LNCAP (cell line): ENCODE results near the gene DECR2.

ENCODE experiments used
- CTCF ChIP-seq: fragments of 450-650 bp; IDR thresholded peaks from 2 replicates; pipeline ENCODE4 v1.5.1; 2017; ENCODE audit warnings: mild to moderate bottlenecking

DECR2 gene

GRCh38 chr16:426115-426905 lies 24.6 kb downstream of the DECR2 start:
- TF ChIP-seq CTCF = no peak

- TF ChIP-seq CTCF = no peak
Measured at GRCh38 chr16:426906-427249, 25.2 kb downstream of the DECR2 start.

- TF ChIP-seq CTCF = no peak
Measured at GRCh38 chr16:427250-427649, 25.6 kb downstream of the DECR2 start.

- TF ChIP-seq CTCF = no peak
Measured at GRCh38 chr16:430904-431303, 29.2 kb downstream of the DECR2 start.

DNA sequence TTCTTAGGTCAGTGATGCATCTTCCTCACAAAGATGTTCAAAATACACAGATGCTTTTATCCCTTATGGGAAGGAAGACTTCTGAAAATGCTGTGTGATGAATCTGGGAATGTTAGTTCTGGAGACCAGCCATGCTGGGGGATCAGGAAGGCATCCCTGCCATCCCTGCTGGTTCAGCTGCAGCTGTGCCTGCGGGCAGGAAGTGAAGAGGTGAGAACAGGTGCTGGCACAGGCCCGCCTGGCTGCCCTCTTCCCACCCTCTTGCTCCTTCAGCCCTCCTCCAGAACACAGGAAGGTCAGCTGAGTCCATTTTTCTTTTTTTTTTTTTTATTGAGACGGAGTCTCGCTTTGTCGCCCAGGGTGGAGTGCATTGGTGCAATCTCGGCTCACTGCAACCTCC lies 38.9 kb downstream of the DECR2 start:
- no peak for TF ChIP-seq CTCF

- no peak for TF ChIP-seq CTCF
Measured at GRCh38 chr16:441447-441846, 39.8 kb downstream of the DECR2 start.

DNA sequence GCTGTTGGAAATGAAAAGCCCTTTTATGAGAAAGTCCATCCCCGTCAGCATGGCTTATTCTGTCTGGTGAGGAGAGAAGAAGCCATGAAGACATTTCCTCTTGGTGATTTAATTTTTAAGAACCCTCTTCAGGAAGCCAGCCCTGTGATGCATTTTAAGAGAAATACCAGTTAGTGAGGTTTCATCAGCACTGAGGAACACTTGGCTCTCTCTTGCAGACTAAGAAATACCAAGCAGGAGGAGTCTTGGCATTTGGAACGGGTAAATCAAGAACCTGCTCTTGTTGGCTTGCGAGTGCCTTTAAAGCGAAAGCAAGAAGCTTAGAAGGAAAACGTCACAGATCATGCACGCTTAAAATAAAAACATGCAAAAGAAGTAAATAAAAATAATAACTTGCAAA lies 41.3 kb downstream of the DECR2 start:
- TF ChIP-seq CTCF = no peak

DNA sequence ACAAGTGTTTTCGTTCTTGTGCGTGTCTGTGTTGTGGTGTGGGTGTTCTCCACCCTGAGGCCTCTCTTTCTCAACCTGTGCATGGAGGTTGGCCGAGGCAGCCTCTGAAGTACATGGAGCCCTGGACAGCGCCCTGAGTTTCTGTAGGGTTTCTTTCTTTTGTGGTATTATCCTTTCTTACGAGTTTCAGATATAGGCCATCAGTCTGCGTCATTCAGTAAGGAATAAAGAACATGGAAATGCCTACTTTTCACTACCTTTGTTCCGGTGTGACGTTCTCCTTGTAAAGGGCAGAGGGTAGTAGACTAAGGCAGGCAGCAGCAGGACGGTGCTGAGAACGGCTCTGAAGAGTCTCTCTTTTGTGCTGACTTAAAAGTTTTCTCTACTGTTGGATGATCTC lies 42.3 kb downstream of the DECR2 start:
- no peak for TF ChIP-seq CTCF
